ENCODE results near the gene PLXNA1.

DNA sequence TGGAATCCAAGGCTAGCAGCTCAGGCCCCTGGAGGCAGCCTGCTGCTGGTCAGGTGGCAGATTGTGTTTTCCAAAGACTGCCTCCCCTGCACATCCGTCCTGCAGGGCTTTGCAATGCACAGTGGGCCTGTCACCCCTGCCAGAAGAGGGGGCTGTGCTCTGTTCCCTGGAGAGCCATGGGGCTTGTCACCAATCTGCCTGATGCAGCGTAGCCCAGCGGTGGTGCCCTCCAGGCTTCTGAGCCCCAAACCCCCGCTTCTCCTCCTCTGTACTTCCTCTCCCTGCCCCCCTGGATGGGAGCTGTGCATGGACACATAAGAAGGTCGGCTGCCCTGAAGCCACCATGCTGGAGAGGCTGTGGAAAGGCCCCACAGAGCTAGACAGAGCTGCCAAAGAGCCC, 10.0 kb upstream of the PLXNA1 start:
- TF ChIP-seq POLR2AphosphoS5 (IDR thresholded peaks at IDR 0.05; ENCODE audit: low read depth, low read length) (no peak), EZH2 (IDR thresholded peaks at IDR 0.05) (no peak), ZNF274 (IDR thresholded peaks at IDR 0.05; ENCODE audit: low read depth, low read length) (no peak), SIN3A (IDR thresholded peaks at IDR 0.05; ENCODE audit: low read depth) (no peak), POLR2A (IDR thresholded peaks at IDR 0.05; ENCODE audit: borderline replicate concordance, extremely low read depth, insufficient read depth, insufficient read length) (no peak), ELF1 (IDR thresholded peaks at IDR 0.05; ENCODE audit: borderline replicate concordance, low read depth) (no peak)
- TF ChIP-seq, protein P1, sequence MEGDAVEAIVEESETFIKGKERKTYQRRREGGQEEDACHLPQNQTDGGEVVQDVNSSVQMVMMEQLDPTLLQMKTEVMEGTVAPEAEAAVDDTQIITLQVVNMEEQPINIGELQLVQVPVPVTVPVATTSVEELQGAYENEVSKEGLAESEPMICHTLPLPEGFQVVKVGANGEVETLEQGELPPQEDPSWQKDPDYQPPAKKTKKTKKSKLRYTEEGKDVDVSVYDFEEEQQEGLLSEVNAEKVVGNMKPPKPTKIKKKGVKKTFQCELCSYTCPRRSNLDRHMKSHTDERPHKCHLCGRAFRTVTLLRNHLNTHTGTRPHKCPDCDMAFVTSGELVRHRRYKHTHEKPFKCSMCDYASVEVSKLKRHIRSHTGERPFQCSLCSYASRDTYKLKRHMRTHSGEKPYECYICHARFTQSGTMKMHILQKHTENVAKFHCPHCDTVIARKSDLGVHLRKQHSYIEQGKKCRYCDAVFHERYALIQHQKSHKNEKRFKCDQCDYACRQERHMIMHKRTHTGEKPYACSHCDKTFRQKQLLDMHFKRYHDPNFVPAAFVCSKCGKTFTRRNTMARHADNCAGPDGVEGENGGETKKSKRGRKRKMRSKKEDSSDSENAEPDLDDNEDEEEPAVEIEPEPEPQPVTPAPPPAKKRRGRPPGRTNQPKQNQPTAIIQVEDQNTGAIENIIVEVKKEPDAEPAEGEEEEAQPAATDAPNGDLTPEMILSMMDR (IDR thresholded peaks at IDR 0.05 in 2 of 3, conservative IDR thresholded peaks at IDR 0.05 in 1 of 3; ENCODE audit: borderline replicate concordance in 1 of 3, insufficient read depth in 1 of 3, low read depth in 2 of 3, low read length in 2 of 3): no peak
- TF ChIP-seq, protein P2, sequence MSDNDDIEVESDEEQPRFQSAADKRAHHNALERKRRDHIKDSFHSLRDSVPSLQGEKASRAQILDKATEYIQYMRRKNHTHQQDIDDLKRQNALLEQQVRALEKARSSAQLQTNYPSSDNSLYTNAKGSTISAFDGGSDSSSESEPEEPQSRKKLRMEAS (IDR thresholded peaks at IDR 0.05): no peak
- TF ChIP-seq, protein P3, sequence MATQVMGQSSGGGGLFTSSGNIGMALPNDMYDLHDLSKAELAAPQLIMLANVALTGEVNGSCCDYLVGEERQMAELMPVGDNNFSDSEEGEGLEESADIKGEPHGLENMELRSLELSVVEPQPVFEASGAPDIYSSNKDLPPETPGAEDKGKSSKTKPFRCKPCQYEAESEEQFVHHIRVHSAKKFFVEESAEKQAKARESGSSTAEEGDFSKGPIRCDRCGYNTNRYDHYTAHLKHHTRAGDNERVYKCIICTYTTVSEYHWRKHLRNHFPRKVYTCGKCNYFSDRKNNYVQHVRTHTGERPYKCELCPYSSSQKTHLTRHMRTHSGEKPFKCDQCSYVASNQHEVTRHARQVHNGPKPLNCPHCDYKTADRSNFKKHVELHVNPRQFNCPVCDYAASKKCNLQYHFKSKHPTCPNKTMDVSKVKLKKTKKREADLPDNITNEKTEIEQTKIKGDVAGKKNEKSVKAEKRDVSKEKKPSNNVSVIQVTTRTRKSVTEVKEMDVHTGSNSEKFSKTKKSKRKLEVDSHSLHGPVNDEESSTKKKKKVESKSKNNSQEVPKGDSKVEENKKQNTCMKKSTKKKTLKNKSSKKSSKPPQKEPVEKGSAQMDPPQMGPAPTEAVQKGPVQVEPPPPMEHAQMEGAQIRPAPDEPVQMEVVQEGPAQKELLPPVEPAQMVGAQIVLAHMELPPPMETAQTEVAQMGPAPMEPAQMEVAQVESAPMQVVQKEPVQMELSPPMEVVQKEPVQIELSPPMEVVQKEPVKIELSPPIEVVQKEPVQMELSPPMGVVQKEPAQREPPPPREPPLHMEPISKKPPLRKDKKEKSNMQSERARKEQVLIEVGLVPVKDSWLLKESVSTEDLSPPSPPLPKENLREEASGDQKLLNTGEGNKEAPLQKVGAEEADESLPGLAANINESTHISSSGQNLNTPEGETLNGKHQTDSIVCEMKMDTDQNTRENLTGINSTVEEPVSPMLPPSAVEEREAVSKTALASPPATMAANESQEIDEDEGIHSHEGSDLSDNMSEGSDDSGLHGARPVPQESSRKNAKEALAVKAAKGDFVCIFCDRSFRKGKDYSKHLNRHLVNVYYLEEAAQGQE (IDR thresholded peaks at IDR 0.05; ENCODE audit: low read depth): no peak
- TF ChIP-seq, protein P4, sequence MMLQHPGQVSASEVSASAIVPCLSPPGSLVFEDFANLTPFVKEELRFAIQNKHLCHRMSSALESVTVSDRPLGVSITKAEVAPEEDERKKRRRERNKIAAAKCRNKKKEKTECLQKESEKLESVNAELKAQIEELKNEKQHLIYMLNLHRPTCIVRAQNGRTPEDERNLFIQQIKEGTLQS (IDR thresholded peaks at IDR 0.05): no peak
